HEK293 (cell line): ENCODE data around the gene PRKG1.

ENCODE experiments used
- BCL11B ChIP-seq: fragments of 450-650 bp; formaldehyde crosslinking; IDR thresholded peaks from 2 replicates; pipeline ENCODE4 v1.5.1; 2016; ENCODE audit warnings: low read depth, missing biosample characterization, missing genetic modification characterization
- CTCF ChIP-seq: fragments of 450-650 bp; formaldehyde crosslinking; IDR thresholded peaks from 2 replicates; pipeline ENCODE4 v1.5.1; 2016; ENCODE audit warnings: missing biosample characterization, missing genetic modification characterization
- ZBTB21 ChIP-seq: fragments of 450-650 bp; formaldehyde crosslinking; IDR thresholded peaks from 2 replicates; pipeline ENCODE4 v1.5.1; 2017; ENCODE audit warnings: missing biosample characterization, missing genetic modification characterization
- ZNF335 ChIP-seq: fragments of 450-650 bp; formaldehyde crosslinking; conservative IDR thresholded peaks from 2 replicates; pipeline ENCODE4 v1.5.1; 2016; ENCODE audit warnings: missing biosample characterization, missing genetic modification characterization
- ZNF561 ChIP-seq: fragments of 450-650 bp; IDR thresholded peaks from 2 replicates; pipeline ENCODE4 v1.5.1; 2018; ENCODE audit warnings: missing biosample characterization, missing genetic modification characterization, borderline replicate concordance
- ZNF692 ChIP-seq: fragments of 450-650 bp; formaldehyde crosslinking; IDR thresholded peaks from 2 replicates; pipeline ENCODE4 v1.5.1; 2016; ENCODE audit warnings: missing biosample characterization, missing genetic modification characterization

- TF ChIP-seq ZNF335 (tag by site-specific recombination), result no peak
- TF ChIP-seq ZNF561 (tag by site-specific recombination), result no peak
- no peak for TF ChIP-seq CTCF (tag by site-specific recombination)
- TF ChIP-seq BCL11B (tag by site-specific recombination), result no peak
- no peak for TF ChIP-seq ZNF692 (tag by site-specific recombination)
- TF ChIP-seq ZBTB21 (tag by site-specific recombination), result no peak
These were observed 129.1 kb downstream of the PRKG1 start for GRCh38 chr10:51203359-51203758.
